GM12892 (cell line): ENCODE measurements around the gene PIK3R6.

Experiments
- DNase-seq: peaks from one replicate; pipeline ENCODE4 v3.0.0; 2011; ENCODE audit not compliant: insufficient read length
- FAIRE-seq: peaks from 2 replicates; lab custom pipeline; 2011; peaks lifted over from hg19 to GRCh38; lab: Jason Lieb, UNC
- POLR2A ChIP-seq: IDR thresholded peaks from 2 replicates; pipeline ENCODE4 v1.6.1; 2011; ENCODE audit warnings: low read depth, low read length, control low read depth
- POLR2AphosphoS5 ChIP-seq: IDR thresholded peaks from 2 replicates; pipeline ENCODE4 v1.6.1; 2011; ENCODE audit warnings: low read depth, low read length, control low read depth
- TAF1 ChIP-seq: IDR thresholded peaks from 2 replicates; pipeline ENCODE4 v1.6.1; 2011; ENCODE audit warnings: low read depth, mild to moderate bottlenecking, control low read depth, low read length, borderline replicate concordance

PIK3R6 gene

DNA sequence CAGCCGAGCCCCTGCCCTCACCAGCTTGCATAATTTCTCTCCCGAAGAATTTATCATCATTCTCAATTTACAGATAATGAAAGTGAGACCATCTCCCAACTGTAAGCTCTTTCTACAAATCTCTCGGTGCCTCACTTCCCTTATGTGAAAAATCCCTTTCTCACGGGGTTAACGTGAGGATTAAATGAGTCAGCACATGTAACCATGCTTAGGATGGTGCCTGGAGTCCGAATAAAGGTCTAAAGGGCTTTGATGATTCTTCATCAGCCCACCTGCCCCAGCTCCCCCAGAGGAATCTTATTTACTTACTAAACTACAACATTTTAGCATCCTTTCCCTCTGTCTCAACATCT is 24.8 kb upstream of the PIK3R6 start:
- no peak; the same call in 1 of the 2 replicates for TF ChIP-seq POLR2AphosphoS5
- TF ChIP-seq POLR2A = 0 out of 2 replicates have a peak, but pooled peaks have one; percentile 25
- DNase-seq (no peak), FAIRE-seq (peak; percentile 98)

DNA sequence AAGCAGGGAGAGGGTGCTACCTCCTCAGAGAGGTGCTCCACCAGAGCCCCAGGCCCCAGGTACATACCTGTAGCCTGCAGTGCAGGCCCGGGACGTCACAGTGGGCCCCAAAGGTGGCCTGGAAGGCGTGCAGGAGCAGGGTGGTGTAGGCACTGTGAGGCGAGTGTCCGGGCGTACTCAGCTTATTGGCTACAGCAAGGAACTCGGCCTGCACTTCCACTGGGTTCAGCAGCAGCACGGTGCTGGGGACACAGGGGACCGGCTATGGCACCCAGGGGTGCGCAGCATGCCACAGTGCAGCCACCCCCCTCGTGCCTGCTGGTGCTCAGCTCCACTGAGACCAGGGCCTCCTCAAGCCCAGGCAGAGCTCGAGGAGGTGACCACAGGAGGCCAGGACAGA is 23.2 kb upstream of the PIK3R6 start:
- DNase-seq (no peak), FAIRE-seq (no peak)
- TF ChIP-seq POLR2A = no peak
- no peak for TF ChIP-seq POLR2AphosphoS5
- no peak for TF ChIP-seq TAF1

DNA sequence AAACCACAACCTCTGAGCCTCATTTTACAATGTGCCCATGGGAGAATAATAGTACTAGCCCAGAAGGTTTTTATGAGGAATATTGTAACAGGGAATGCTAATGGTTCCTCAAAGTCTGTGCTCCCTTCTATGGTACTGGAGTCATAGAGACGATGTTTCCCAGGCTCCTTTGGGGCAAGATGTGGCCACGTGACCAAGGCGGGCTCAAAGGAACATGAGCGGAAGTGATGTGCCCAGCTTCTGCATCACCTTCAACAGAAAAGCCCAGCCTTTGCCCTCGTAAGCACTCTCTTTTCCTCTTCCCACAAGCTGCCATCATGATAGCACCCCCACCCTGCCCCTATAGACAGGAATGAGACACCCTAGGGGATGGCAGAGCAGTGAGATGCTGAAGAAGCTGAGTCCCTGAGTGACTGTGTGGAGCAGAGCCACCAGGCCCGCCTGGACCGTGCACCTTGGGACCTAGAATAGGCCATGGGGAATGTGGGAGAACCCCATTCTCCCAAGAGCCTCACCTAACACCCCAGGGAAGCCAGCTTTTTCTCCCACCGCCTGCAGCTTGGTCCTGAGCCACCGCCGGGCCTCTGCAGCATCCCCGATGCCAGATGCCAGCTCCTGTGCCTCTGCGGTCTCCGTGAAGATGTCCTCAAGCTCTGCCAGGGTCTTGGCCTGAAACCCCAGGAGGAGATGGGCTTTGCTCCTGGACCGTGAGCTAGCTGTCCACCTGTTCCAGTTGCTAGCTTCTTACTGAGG is 22.2 kb upstream of the PIK3R6 start:
- FAIRE-seq (no peak), DNase-seq (no peak)
- TF ChIP-seq TAF1 (no peak), POLR2AphosphoS5 (0 out of 2 replicates have a peak, but pooled peaks have one; percentile 26), POLR2A (no peak)

DNA sequence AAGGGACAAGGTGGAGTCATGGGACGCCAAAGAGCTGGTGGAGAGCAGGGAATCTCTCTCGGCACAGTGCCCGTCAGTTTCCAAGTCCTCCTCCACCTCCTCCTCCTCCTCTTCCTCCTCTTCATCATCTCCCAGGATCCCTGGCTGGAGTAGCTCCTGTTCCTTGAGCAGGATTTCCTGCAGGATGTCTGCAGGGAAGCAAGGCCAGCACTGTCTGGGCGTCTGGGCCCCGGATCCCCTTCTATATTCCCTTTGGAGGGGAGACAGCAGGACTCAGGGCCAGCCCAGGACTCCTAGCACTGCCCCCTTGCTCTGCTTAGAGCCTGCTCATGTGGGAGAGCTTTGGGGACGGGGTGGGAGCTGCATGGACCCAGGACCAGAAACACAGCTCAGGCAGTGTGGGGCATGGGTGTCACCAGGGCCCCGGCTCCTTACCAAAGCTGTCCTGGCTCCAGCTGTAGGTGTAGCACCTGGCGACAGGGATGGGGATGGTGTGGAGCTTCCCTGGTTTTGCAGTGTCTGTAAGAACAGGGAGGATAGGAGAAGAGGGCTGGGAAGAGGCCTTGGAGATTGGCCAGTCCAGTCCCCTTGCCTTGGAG is 21.3 kb upstream of the PIK3R6 start:
- TF ChIP-seq POLR2A (no peak), POLR2AphosphoS5 (no peak), TAF1 (no peak)
- DNase-seq (no peak), FAIRE-seq (no peak)

DNA sequence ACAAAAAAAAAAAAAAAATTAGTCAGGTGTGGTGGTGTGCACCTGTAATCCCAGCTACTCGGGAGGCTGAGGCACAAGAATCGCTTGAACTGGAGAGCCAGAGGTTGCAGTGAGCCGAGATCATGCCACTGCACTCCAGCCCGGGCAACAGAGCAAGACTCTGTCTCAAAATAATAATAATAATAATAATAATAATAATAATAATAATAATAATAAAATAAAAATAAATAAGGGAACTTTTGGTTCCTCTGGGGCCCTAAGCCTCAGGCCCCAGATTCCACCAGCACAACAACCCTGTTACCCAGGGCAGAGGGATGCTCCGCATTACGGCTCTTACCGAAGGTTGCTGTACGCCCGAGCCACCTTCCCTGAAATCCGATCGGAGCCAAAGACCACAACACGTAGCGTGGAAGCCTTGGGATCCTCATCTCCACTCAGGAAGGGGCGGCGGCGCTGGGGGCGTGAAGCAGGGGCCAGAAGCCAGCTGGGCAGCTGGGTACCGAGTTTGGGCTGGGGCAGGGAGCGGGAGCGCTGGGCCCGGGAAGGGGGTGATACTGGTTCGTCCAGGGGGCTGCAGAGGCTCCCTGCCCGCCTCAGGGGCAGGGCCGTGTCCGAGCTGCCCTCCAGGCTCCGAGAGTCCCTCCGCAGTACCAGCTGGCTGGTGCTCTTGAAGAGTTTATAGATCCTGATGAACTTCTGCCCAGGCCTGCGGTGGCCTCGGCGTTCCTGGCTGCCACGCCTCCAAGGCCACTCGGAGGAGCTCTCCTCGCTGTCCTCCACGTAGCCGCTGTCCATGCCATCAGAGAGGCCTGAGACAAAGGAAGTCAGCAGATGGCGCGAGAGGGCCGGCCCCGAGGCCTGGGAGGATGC is 20.6 kb upstream of the PIK3R6 start:
- FAIRE-seq (no peak), DNase-seq (no peak)
- no peak for TF ChIP-seq TAF1
- no peak for TF ChIP-seq POLR2A
- TF ChIP-seq POLR2AphosphoS5 = no peak

DNA sequence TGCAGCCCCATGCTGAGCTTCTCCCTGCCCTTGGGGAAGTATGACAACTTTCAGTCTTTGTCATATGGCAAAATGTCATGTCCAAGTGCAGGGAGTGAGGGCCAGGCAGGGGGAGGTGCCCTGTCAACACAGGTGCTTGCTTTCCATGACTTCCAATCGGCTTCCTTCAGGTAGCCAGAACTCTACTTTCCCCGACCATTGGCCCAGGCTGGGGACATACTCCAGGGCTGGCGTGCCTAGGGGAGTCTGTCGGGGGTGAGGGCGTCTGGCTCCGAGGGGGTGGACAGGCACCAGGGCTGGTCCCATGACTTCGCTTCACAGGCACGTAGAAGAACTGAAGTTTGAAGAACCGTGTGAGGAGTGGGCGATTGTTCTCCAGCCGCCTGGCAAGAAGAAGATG is 19.8 kb upstream of the PIK3R6 start:
- TF ChIP-seq POLR2A = no peak
- no peak for TF ChIP-seq TAF1
- no peak for TF ChIP-seq POLR2AphosphoS5
- no peak for FAIRE-seq
- DNase-seq = no peak

DNA sequence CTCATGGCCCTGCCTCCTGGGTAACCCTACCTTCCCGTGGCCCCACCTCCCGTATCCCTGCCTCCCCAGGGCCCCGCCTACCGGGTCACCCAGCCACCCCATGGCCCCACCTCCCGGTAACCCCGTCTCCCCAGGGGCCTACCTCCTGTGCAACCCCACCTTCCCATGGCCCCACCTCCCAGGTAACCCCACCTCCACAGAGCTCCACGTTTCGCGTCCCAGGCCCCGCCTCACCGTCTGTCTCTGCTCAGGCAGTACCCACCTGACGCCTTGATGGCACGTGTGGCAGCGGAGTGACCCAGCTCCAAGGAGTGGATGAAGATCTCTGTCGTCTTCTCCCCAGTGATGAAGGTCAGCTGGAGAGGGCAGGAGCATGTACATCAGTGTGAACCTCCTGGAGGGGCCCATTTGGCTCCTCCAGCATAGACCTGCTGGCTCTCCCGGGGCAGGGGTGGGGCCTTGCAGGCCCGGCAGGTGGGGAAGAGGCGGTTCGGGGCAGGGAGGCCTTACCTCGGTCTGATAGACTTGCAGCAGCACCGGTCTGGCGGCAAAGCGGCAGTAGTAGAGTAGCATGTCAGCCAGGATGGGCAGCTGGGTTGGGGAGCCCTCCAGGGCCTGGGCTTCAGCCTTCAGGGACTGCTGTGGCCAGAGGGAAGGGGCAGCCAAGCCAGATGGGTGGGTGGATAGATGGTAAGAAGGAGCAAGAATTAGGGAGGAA is 18.7 kb upstream of the PIK3R6 start:
- TF ChIP-seq POLR2A (no peak), POLR2AphosphoS5 (no peak), TAF1 (no peak)
- FAIRE-seq (no peak), DNase-seq (no peak)

DNA sequence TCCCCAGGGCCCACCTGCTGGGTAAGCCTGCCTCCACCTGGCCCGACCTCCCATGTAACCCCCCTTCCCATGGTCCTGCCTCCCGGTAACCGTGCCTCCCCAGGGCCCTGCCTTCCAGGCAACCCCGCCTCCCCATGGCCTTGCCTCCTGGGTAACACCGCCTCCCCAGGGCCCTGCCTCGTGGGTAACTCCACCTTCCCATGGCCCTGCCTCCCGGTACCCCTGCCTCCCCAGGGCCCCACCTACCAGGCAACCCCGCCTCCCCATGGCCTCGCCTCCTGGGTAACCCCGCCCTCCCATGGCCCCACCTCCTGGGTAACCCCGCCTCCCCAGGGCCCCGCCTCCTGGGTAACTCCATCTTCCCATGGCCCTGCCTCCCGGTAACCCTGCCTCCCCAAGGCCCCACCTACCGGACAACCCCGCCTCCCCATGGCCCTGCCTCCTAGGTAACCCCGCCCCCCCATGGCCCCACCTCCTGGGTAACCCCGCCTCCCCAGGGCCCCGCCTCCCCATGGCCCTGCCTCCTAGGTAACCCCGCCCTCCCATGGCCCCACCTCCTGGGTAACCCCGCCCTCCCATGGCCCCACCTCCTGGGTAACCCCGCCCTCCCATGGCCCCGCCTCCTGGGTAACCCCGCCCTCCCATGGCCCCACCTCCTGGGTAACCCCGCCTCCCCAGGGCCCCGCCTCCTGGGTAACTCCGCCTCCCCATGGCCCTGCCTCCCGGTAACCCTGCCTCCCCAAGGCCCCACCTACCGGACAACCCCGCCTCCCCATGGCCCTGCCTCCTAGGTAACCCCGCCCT is 17.9 kb upstream of the PIK3R6 start:
- DNase-seq = peak; percentile 48
- peak; percentile 77 for FAIRE-seq

DNA sequence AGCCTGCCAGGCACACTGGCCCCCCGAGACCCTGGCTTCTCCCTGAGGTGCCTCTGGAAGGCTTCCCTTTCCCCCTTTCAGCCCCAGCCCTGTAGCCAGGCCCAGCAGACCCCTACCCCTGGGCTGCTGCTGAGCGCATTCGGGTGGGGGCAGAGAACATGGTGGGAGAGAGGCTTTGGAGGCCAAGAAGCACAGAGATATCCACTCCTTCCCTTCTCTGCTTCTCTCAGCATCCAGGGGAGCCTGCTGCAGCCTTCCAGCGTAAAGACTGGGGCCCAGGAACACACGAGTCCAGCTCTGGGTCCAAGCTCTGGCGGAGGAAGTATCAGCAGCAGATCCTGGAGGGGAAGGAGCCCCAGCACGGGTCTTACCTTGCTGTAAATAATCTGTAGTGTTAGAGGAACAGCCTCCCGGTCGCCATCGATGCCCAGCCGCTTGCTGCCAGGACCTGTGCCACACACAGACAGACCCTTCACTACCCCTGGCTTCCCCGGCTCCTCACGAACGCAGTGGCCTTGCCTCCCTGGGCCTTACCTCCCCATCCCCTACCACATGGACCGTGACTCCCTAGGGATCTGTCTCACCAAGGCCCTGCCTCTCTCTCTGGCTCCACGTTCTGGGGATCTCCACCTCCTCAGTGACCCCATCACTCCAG is 17.0 kb upstream of the PIK3R6 start:
- FAIRE-seq (no peak), DNase-seq (no peak)
- no peak for TF ChIP-seq TAF1
- TF ChIP-seq POLR2AphosphoS5 = no peak
- TF ChIP-seq POLR2A = no peak

DNA sequence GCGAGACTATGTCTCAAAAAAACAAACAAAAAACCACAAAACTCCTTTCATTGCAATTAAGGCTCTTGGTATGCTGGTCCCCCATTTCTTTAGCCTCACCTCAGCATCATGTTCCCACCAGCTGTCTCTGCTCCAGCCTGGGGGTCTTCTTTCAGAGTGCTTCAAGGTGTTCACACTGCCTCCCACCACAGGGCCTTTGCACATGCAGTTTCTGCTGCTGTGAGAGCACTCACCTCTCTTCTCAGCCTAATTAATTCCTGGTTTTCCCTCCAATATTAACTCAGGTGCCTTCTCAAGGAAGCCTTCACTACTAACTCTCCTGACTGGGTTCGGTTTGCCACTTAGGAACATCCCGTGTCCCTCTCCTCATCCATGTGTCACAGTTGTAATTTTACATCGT is 15.9 kb upstream of the PIK3R6 start:
- DNase-seq (no peak), FAIRE-seq (no peak)
- TF ChIP-seq TAF1 (no peak), POLR2A (no peak), POLR2AphosphoS5 (no peak)

DNA sequence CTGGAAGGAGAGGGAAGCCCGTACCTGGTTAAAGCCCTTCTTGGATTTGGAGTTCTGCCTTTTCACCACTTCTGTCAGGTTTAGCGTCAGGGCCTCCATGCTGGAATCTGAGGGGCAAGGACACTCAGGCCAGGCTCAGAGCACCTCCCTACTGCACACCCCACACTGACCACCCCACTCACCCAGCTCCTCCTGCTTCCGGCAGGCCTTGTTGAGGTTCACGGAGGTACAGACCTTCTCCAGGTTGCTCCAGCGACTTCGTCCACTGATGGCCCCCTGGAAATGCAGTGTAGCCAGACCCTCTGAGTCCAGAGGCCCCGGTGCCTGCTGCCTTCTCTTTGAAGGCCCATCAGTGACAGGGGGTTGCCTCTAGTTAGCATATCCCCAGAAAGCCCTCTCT is 14.1 kb upstream of the PIK3R6 start:
- no peak for FAIRE-seq
- DNase-seq = no peak
- no peak for TF ChIP-seq TAF1
- TF ChIP-seq POLR2A = no peak
- TF ChIP-seq POLR2AphosphoS5 = no peak; the same call in 1 of the 2 replicates
